ENCODE data around the gene UBAP1.

Gene UBAP1

DNA sequence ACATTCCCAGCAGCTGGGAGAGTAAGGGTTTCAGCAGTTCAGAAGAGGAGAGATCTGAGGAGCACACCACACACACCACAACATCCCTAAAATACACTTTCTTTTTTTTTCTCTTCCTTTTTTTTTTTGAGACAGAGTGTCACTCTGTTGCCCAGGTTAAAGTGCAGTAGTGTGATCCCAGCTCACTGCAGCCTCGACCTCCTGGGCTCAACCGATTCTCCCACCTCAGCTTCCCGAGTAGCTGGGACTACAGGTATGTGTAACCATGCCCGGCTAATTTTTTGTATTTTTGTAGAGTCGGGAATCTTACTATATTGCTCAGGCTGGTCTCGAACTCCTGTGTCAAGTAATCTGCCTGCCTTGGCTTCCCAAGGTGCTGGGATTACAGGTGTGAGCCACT is 9.7 kb upstream of the UBAP1 start:
- DNase-seq (ENCODE audit: low read depth in 1 of 2, low spot score in 1 of 2): peak in 1 of 2 experiments; percentile 49
- Histone ChIP-seq H3K27me3 (ENCODE audit: insufficient read depth, poor library complexity, severe bottlenecking) (no peaks in the 10 kb centered on the region), H3K4me3 (replicated peaks; ENCODE audit: insufficient read depth, low read length) (no peak overlapping the region), H3K27ac (replicated peaks) (peak overlapping the region; percentile 29)
- TF ChIP-seq, protein P1, sequence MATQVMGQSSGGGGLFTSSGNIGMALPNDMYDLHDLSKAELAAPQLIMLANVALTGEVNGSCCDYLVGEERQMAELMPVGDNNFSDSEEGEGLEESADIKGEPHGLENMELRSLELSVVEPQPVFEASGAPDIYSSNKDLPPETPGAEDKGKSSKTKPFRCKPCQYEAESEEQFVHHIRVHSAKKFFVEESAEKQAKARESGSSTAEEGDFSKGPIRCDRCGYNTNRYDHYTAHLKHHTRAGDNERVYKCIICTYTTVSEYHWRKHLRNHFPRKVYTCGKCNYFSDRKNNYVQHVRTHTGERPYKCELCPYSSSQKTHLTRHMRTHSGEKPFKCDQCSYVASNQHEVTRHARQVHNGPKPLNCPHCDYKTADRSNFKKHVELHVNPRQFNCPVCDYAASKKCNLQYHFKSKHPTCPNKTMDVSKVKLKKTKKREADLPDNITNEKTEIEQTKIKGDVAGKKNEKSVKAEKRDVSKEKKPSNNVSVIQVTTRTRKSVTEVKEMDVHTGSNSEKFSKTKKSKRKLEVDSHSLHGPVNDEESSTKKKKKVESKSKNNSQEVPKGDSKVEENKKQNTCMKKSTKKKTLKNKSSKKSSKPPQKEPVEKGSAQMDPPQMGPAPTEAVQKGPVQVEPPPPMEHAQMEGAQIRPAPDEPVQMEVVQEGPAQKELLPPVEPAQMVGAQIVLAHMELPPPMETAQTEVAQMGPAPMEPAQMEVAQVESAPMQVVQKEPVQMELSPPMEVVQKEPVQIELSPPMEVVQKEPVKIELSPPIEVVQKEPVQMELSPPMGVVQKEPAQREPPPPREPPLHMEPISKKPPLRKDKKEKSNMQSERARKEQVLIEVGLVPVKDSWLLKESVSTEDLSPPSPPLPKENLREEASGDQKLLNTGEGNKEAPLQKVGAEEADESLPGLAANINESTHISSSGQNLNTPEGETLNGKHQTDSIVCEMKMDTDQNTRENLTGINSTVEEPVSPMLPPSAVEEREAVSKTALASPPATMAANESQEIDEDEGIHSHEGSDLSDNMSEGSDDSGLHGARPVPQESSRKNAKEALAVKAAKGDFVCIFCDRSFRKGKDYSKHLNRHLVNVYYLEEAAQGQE (IDR thresholded peaks at IDR 0.05; ENCODE audit: insufficient replicate concordance, low read depth): no peak
- peak; percentile 60; the same call in 1 of the 2 replicates for TF ChIP-seq SPI1 (IDR thresholded peaks at IDR 0.05; ENCODE audit: borderline replicate concordance, low read depth)

DNA sequence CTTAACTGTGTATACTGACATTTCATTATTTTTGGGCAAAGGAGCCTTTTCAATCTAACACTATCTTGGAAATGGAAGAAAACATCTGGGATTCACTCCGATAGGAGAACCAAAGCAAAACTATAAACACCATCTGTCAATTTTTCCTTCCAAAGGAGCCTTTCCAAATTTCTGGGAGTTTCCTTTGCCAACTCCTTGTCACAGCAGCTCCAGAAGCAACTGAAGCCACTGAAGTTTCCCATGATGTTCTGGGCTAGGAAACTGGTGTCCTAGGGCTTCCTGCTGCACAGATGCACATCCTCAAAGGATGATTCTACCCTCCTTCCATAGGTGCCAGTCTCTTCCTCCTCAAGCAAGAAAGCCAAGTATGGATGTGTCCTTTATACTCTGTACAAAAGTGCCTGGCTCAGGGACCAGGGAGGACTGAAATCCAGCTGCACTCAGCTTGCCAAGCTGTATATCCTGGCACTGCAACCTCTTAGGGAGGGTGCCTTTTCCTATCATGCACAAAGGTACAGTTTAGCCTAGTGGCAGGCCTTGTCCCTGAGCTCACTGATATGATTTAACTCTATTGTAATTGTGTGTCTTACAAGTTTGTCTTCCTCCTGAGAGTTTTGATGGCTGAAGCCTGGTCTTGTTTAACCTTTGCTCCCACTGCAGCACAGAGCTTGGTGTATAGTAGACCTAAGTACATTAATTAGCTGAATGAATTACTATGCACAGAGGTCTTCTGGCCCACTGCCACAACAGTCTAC is 8.4 kb upstream of the UBAP1 start:
- no peak for TF ChIP-seq GABPA (IDR thresholded peaks at IDR 0.05; ENCODE audit: low read depth)
- TF ChIP-seq, protein P2, sequence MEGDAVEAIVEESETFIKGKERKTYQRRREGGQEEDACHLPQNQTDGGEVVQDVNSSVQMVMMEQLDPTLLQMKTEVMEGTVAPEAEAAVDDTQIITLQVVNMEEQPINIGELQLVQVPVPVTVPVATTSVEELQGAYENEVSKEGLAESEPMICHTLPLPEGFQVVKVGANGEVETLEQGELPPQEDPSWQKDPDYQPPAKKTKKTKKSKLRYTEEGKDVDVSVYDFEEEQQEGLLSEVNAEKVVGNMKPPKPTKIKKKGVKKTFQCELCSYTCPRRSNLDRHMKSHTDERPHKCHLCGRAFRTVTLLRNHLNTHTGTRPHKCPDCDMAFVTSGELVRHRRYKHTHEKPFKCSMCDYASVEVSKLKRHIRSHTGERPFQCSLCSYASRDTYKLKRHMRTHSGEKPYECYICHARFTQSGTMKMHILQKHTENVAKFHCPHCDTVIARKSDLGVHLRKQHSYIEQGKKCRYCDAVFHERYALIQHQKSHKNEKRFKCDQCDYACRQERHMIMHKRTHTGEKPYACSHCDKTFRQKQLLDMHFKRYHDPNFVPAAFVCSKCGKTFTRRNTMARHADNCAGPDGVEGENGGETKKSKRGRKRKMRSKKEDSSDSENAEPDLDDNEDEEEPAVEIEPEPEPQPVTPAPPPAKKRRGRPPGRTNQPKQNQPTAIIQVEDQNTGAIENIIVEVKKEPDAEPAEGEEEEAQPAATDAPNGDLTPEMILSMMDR (IDR thresholded peaks at IDR 0.05; ENCODE audit: insufficient read depth, low read length): no peak
- TF ChIP-seq, protein P1 (IDR thresholded peaks at IDR 0.05; ENCODE audit: insufficient replicate concordance, low read depth): no peak
- TF ChIP-seq SPI1 (IDR thresholded peaks at IDR 0.05; ENCODE audit: borderline replicate concordance, low read depth): no peak
- Histone ChIP-seq H3K27me3 (ENCODE audit: insufficient read depth, poor library complexity, severe bottlenecking) (no peaks in the 10 kb centered on the region), H3K4me3 (replicated peaks; ENCODE audit: insufficient read depth, low read length) (no peak overlapping the region), H3K27ac (replicated peaks) (no peak overlapping the region)
- no peak for DNase-seq (ENCODE audit: low read depth in 1 of 2, low spot score in 1 of 2)

DNA sequence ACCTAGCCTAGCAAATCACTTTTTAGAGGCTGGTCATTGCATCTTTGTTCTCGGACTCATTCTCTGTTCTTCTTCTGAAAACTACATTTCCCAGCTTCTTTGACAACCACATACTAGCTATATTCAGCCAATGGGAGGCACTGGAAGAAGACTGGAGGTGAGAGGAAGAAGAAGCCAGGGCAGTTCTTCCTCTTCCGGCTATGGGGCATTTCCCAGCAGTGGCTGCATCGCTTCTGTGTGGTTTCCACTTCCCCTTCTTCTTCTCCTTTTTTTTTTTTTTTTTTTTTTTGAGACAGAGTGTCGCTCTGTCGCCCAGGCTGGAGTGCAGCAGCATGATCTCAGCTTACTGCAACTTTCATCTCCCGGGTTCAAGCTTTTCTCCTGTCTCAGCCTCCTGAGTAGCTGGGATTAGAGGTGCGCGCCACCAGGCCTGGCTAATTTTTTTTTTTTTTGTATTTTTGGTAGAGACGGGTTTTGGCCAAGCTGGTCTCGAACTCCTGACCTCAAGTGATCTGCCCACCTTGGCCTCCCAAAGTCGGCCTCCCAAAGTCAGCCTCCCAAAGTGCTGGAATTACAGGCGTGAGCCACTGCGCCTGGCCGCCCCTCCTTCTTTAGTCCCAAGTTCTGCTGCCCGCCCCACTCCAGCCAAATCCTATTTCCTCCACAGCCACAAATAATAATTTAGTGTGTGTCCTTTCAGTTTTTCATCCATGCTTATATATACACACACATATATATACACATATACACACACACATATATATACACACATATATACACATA is 6.9 kb upstream of the UBAP1 start:
- TF ChIP-seq, protein P2 (IDR thresholded peaks at IDR 0.05; ENCODE audit: insufficient read depth, low read length): no peak
- TF ChIP-seq GABPA (IDR thresholded peaks at IDR 0.05; ENCODE audit: low read depth): peak; percentile 46; the same call in 1 of the 2 replicates
- TF ChIP-seq SPI1 (IDR thresholded peaks at IDR 0.05; ENCODE audit: borderline replicate concordance, low read depth): peak; percentile 96
- no peaks in the 10 kb centered on the region for H3K27me3 ChIP-seq (ENCODE audit: insufficient read depth, poor library complexity, severe bottlenecking)
- peak overlapping the region; percentile 40; the same call in 1 of the 2 replicates for H3K27ac ChIP-seq (replicated peaks)
- H3K4me3 ChIP-seq (replicated peaks; ENCODE audit: insufficient read depth, low read length): no peak overlapping the region
- DNase-seq (ENCODE audit: low read depth in 1 of 2, low spot score in 1 of 2): peak; percentile 82 to 93

DNA sequence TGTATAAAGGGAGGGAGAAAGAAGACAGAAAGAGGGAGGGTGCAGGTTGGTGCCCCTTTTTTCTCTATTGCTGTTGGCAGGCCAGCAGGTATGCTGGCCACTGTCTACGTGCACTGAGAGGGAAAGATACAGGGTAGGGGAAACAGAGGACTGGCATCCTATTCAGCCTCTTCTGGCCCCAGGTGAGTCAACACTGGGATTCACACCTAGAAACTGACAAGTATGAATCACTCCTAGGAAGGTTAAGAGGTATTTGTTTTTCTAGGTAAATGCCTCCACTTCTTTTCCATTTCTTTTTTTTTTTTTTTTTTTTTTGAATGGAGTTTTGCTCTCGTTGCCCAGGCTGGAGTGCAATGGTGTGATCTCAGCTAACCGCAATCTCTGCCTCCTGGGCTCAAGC is 2.8 kb upstream of the UBAP1 start:
- Histone ChIP-seq H3K27ac (replicated peaks) (no peak overlapping the region), H3K4me3 (replicated peaks; ENCODE audit: insufficient read depth, low read length) (no peak overlapping the region), H3K27me3 (ENCODE audit: insufficient read depth, poor library complexity, severe bottlenecking) (no peaks in the 10 kb centered on the region)
- TF ChIP-seq, protein P1 (IDR thresholded peaks at IDR 0.05; ENCODE audit: insufficient replicate concordance, low read depth): no peak
- TF ChIP-seq POLR2AphosphoS5 (IDR thresholded peaks at IDR 0.05; ENCODE audit: low read depth) (no peak), SPI1 (IDR thresholded peaks at IDR 0.05; ENCODE audit: borderline replicate concordance, low read depth) (no peak), GABPA (IDR thresholded peaks at IDR 0.05; ENCODE audit: low read depth) (no peak)
- TF ChIP-seq, protein P2 (IDR thresholded peaks at IDR 0.05; ENCODE audit: insufficient read depth, low read length): no peak
- DNase-seq (ENCODE audit: low read depth in 1 of 2, low spot score in 1 of 2): no peak
